Measurements from ENCODE around the gene CENPF.

DNA sequence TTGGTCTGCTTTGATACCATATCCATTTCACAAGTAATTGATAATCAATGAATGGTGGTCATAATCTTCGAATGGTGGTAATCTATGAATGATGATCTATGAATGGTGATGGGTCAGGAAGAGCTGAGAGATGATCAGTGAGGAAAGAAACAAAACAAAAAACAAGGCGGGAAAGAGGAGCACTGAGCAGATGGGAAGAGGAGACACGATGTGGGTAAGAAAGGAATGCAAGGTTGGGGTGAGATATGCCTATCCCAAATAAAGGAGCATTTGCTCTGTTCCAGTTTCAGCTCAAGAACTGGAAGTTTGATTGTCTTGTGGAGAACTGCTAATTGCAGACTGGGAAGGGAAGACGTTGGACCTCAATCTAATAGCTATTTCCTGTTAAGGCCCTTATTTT is 73.8 kb downstream of the CENPF start:
- TF ChIP-seq CTCF (IDR thresholded peaks at IDR 0.05): no peak
- TF ChIP-seq POLR2A (IDR thresholded peaks at IDR 0.05): no peak

Data from esophagus squamous epithelium (tissue), 4 donors.